Activated CD8-positive, alpha-beta T cell treated with anti-CD3 and anti-CD28 coated beads for 36 hours (primary cell): Measurements from ENCODE around the gene CLDN3. TPM values are rescaled to one million over a fixed set of nuclear protein-coding genes. Genes with fewer than 3 reads are reported as not detected.

Experiments used
- ATAC-seq: fragments of 200-7000 bp; cut with Tn5 transposase; one replicate; pipeline ENCODE4 v1.10.0; 2021; ENCODE audit warnings: mild to moderate bottlenecking, moderate library complexity
- CTCF ChIA-PET: fragments of 350-600 bp; sonication (Branson Sonifier 250); formaldehyde crosslinking; loops from one replicate; lab custom pipeline; 2021; ENCODE audit warnings: antibody characterized with exemption; lab: Charles Lee
- POLR2A ChIA-PET: fragments of 350-600 bp; sonication (Branson Sonifier 250); formaldehyde crosslinking; loops from one replicate; lab custom pipeline; 2021; ENCODE audit warnings: antibody characterized with exemption; lab: Charles Lee
- DNase-seq: peaks from one replicate; pipeline ENCODE4 v3.0.0-alpha.2; 2020
- H3K27ac Mint-ChIP-seq: one replicate; pipeline ENCODE4 v1.8.0; 2021; ENCODE audit warnings: mild to moderate bottlenecking, mixed read lengths
- H3K27me3 Mint-ChIP-seq: one replicate; pipeline ENCODE4 v1.8.0; 2021; ENCODE audit warnings: mixed read lengths
- H3K36me3 Mint-ChIP-seq: one replicate; pipeline ENCODE4 v1.8.0; 2021; ENCODE audit warnings: low read depth, mixed read lengths
- H3K4me1 Mint-ChIP-seq: one replicate; pipeline ENCODE4 v1.8.0; 2021; ENCODE audit warnings: low read depth, mixed read lengths
- H3K4me3 Mint-ChIP-seq: one replicate; pipeline ENCODE4 v1.8.0; 2021; ENCODE audit warnings: mild to moderate bottlenecking, moderate library complexity, mixed read lengths
- H3K9me3 Mint-ChIP-seq: one replicate; pipeline ENCODE4 v1.8.0; 2021; ENCODE audit warnings: mixed read lengths
- CTCF ChIP-seq: fragments of 200-600 bp; IDR thresholded peaks from one replicate; pipeline ENCODE4 v1.8.0; 2022; ENCODE audit warnings: antibody characterized with exemption, mild to moderate bottlenecking
- intact Hi-C: fragments of 100-400 bp; cut with micrococcal nuclease; formaldehyde crosslinking; loops from one replicate; pipeline ENCODE4 v1.10.0; 2022
- total RNA-seq, 2 experiments: library from RNA; stranded (reverse); gene quantifications; one replicate each; pipeline ENCODE4 v1.2.3, GENCODE V29; 2021

The CLDN3 gene
- total RNA-seq, 2 experiments from 2014 or later, result not detected

- intact Hi-C loops, result no loop called here
- Mint-ChIP-seq H3K36me3 (peaks cover 6% of the 10 kb centered on the region), H3K4me3 (peak overlapping the region; percentile 26), H3K4me1 (no peaks in the 10 kb centered on the region), H3K27ac (no peak overlapping the region), H3K9me3 (no peaks in the 10 kb centered on the region), H3K27me3 (no peaks in the 10 kb centered on the region)
- ChIA-PET POLR2A (interaction anchor here (0.7 kb wide), 1 partner anchor 59 kb away, joined by 3 read pairs; no protein-coding TSS in a partner anchor), CTCF (interaction anchor here (0.6 to 1.8 kb wide), 4 partner anchors 15 to 253 kb away, joined by 3 to 8 read pairs (median 4); no protein-coding TSS in a partner anchor)
- no peak for DNase-seq
- ATAC-seq, result no peak
- no peak for TF ChIP-seq CTCF
Measured at GRCh38 chr7:73740212-73740611, 29.9 kb downstream of the CLDN3 start.

GRCh38 chr7:73739387-73739767 lies 30.7 kb downstream of the CLDN3 start:
- ATAC-seq (no peak), DNase-seq (no peak)
- peaks cover 4% of the 10 kb centered on the region for H3K4me1 Mint-ChIP-seq
- peak overlapping the region; percentile 93 for H3K4me3 Mint-ChIP-seq
- TF ChIP-seq CTCF, result no peak
- CTCF ChIA-PET, result interaction anchor here (0.7 to 3.6 kb wide), 4 partner anchors 71 to 117 kb away, joined by 3 to 12 read pairs (median 7); partner anchors contain the start of gene VPS37D
- peak overlapping the region; percentile 81 for H3K27ac Mint-ChIP-seq
- intact Hi-C loops, result no loop called here
- peaks cover 6% of the 10 kb centered on the region for H3K36me3 Mint-ChIP-seq
- H3K9me3 Mint-ChIP-seq, result no peaks in the 10 kb centered on the region
- H3K27me3 Mint-ChIP-seq, result no peaks in the 10 kb centered on the region
- POLR2A ChIA-PET, result interaction anchor here (0.6 to 2.3 kb wide), 7 partner anchors 14 to 386 kb away, joined by 3 to 8 read pairs (median 4); no protein-coding TSS in a partner anchor

GRCh38 chr7:73738612-73739386 lies 31.3 kb downstream of the CLDN3 start, which contains the start of gene ABHD11:
Gene ABHD11 (minus strand): TSS chr7:73738802. CDS start chr7:73738770, 32 bp downstream.
- H3K36me3 Mint-ChIP-seq, result peaks cover 6% of the 10 kb centered on the region
- H3K9me3 Mint-ChIP-seq, result no peaks in the 10 kb centered on the region
- no peak for TF ChIP-seq CTCF
- H3K27ac Mint-ChIP-seq, result peak within 1 kb of the TSS; percentile 95
- H3K4me1 Mint-ChIP-seq, result peaks cover 4% of the 10 kb centered on the region
- ATAC-seq (peak; percentile 83), DNase-seq (peak; percentile 98)
- POLR2A ChIA-PET, result interaction anchor here (0.6 to 2.3 kb wide), 12 partner anchors 10 to 386 kb away, joined by 3 to 8 read pairs (median 4); partner anchors contain the start of gene BAZ1B
- CTCF ChIA-PET, result interaction anchor here (0.7 to 5.2 kb wide), 6 partner anchors 14 to 132 kb away, joined by 3 to 84 read pairs (median 10); partner anchors contain the start of gene VPS37D
- no peaks in the 10 kb centered on the region for H3K27me3 Mint-ChIP-seq
- H3K4me3 Mint-ChIP-seq, result peak within 1 kb of the TSS; percentile 93
- intact Hi-C loops, result no loop called here

GRCh38 chr7:73738220-73738611 lies 31.9 kb downstream of the CLDN3 start:
- DNase-seq (peak; percentile 76), ATAC-seq (peak; percentile 24)
- TF ChIP-seq CTCF, result no peak
- ChIA-PET CTCF (interaction anchor here (0.9 to 5.2 kb wide), 6 partner anchors 12 to 131 kb away, joined by 3 to 84 read pairs (median 10); partner anchors contain the start of gene VPS37D), POLR2A (interaction anchor here (0.6 to 2.3 kb wide), 8 partner anchors 11 to 217 kb away, joined by 3 to 8 read pairs (median 4); partner anchors contain the start of gene BAZ1B)
- no peaks in the 10 kb centered on the region for H3K9me3 Mint-ChIP-seq
- intact Hi-C loops, result no loop called here
- peaks cover 6% of the 10 kb centered on the region for H3K36me3 Mint-ChIP-seq
- H3K27ac Mint-ChIP-seq, result peak overlapping the region; percentile 95
- H3K4me3 Mint-ChIP-seq, result peak overlapping the region; percentile 93
- H3K27me3 Mint-ChIP-seq, result no peaks in the 10 kb centered on the region
- peaks cover 4% of the 10 kb centered on the region for H3K4me1 Mint-ChIP-seq
